Heart left ventricle (tissue), 13 donors: ENCODE measurements around the gene ATRN.

ENCODE experiments used
- CTCF ChIP-seq, 12 donors: fragments of 200-600 bp; sonication (generic) in 4 of 12; IDR thresholded peaks; one replicate each; pipeline versions ENCODE4 v1.5.0 to v1.8.0; 2018 to 2022; ENCODE audit warnings: antibody characterized with exemption in 12 of 12, mild to moderate bottlenecking in 5 of 12
- POLR2A ChIP-seq, 2 donors: fragments of 450-650 bp; IDR thresholded peaks; one replicate each; pipeline ENCODE4 v1.6.1; 2017; ENCODE audit warnings: antibody characterized with exemption in 2 of 2, mild to moderate bottlenecking in 2 of 2, moderate library complexity in 2 of 2
- donor health status: ischemic (EF 13 %, LVEDD 7.1; RV severe dilation, severe dysfunction).
- donor health status: DM: no; HTN: yes; CAD: no.
- donor health status: DM: no; HTN: no; CAD: no.
- donor health status: ischemic (EF 25% LVEDD 6.9; RV normal size, moderate dysfunction).
- donor health status: ischemic (EF 25% LVEDD 5.7; RV mildly dilated, moderate dysfunction).
- donor health status: ischemic (EF 35%, LVEDD 5.7; RV mildly dilated, moderate dysfunction).
- donor health status: nonischemic (EF 11% LVEDD 7.7; RV severe dilation, severe dysfunction).
- donor health status: DM: yes; HTN: yes; CAD: no.
- donor health status: PGD.
- donor health status: ischemic (EF 29% LVEDD 5.4; RV normal size, mild dysfunction).
- donor health status: nonischemic (EF 23%, LVEDD 6.1; RV moderate dilation, normal function).

GRCh38 chr20:3658716-3659491 is 188.1 kb downstream of the ATRN start:
- TF ChIP-seq CTCF (IDR thresholded peaks at IDR 0.05) (no peak), POLR2A (IDR thresholded peaks at IDR 0.05) (no peak)
